Lung (tissue), 12 donors: ENCODE data around the gene HEXD. TPM values are rescaled to one million over a fixed set of nuclear protein-coding genes. Genes with fewer than 3 reads are reported as not detected.
"Not testable (repeated sequence)": the region's sequence is repeated elsewhere in the genome, so short reads cannot be mapped to it uniquely, and the experiment has no call there.

Source experiments
- ATAC-seq: fragments of 200-7000 bp; cut with Tn5 transposase; one replicate; pipeline ENCODE4 v1.9.1; 2020; ENCODE audit warnings: moderate number of reproducible peaks; ENCODE audit not compliant: insufficient read depth, low FRiP score
- DNase-seq, 3 donors: peaks; one replicate each; pipeline ENCODE4 v3.0.0-alpha.2; 2013 to 2017
- H3K27ac ChIP-seq, 2 donors: one replicate each; pipeline ENCODE4 v1.5.1; 2013; ENCODE audit warnings: mild to moderate bottlenecking in 2 of 2, moderate library complexity in 2 of 2, control low read depth in 1 of 2, inconsistent platforms in 1 of 2, low read depth in 1 of 2, low read length in 1 of 2
- H3K27me3 ChIP-seq, 3 donors: one replicate each; pipeline ENCODE4 v1.5.1; 2013; ENCODE audit warnings: low read length in 2 of 3; ENCODE audit not compliant: control insufficient read depth in 3 of 3, insufficient read depth in 3 of 3
- H3K36me3 ChIP-seq, 4 donors: one replicate each; pipeline ENCODE4 v1.5.1; 2013; ENCODE audit warnings: low read length in 4 of 4, mild to moderate bottlenecking in 1 of 4, moderate library complexity in 1 of 4; ENCODE audit not compliant: control insufficient read depth in 4 of 4, insufficient read depth in 4 of 4
- H3K4me1 ChIP-seq, 5 donors: one replicate each; pipeline ENCODE4 v1.5.1; 2013; ENCODE audit warnings: low read length in 5 of 5, mild to moderate bottlenecking in 2 of 5, moderate library complexity in 1 of 5; ENCODE audit not compliant: control insufficient read depth in 5 of 5, insufficient read depth in 5 of 5
- H3K4me3 ChIP-seq: one replicate; pipeline ENCODE4 v1.5.1; 2013; ENCODE audit warnings: mild to moderate bottlenecking, control low read depth, moderate library complexity
- H3K9ac ChIP-seq, 2 donors: one replicate each; pipeline ENCODE4 v1.5.1; 2013; ENCODE audit warnings: low read length in 2 of 2, control low read depth in 1 of 2; ENCODE audit not compliant: insufficient read depth in 1 of 2
- H3K9me3 ChIP-seq, 4 donors: one replicate each; pipeline ENCODE4 v1.5.1; 2013; ENCODE audit warnings: low read length in 3 of 4, mild to moderate bottlenecking in 1 of 4, moderate library complexity in 1 of 4; ENCODE audit not compliant: control insufficient read depth in 4 of 4, insufficient read depth in 3 of 4
- CTCF ChIP-seq: IDR thresholded peaks from 2 replicates; pipeline ENCODE4 v1.5.1; 2012; ENCODE audit warnings: mild to moderate bottlenecking; ENCODE audit errors: control extremely low read depth, extremely low read depth
- WGBS, 2 donors: extraction: QIAGEN DNeasy Blood & Tissue Kit; methylation state at CpG; one replicate each; pipeline ENCODE4 v1.1.7; 2013; 5-methylcytosine and 5-hydroxymethylcytosine counted together
- polyA plus RNA-seq, 2 donors: library from polyadenylated mRNA; stranded (reverse); fragments of 200-250 nt; gene quantifications; one replicate each; pipeline ENCODE4 v1.2.1, GENCODE V29; 2013
- total RNA-seq, 2 donors: library from RNA; depleted of rRNA in 1 of 2; stranded (reverse); fragments of >200 nt in 1 of 2; gene quantifications; one replicate each; pipeline ENCODE4 v1.2.1, GENCODE V29; 2014 to 2021
- donor health status: control.
- donor health status: control.
- donor health status: Bipolar disorder and iron deficiency.
- donor health status: healthy.
- donor health status: DM: yes; HTN: yes; CAD: no.

Gene HEXD
- total and polyA plus RNA-seq, 4 donors = 28.4 to 57.3 (median 37.4) TPM

- H3K27ac ChIP-seq = no peak within 1 kb of the TSS
- DNase-seq (no peak), ATAC-seq (no peak)
- H3K27me3 ChIP-seq = peaks cover 22 to 43% (median 38%) of the 10 kb centered on the region in 3 donors
- peaks cover 0 to 18% (median 8%) of the 10 kb centered on the region in 5 donors for H3K4me1 ChIP-seq
- TF ChIP-seq CTCF = no peak
- WGBS, 2 donors = 4 to 7% methylated on average over 69 to 109 of the region's 109 CpGs
- peaks cover 0 to 7% (median 0%) of the 10 kb centered on the region in 4 donors for H3K9me3 ChIP-seq
- H3K9ac ChIP-seq = no peak within 1 kb of the TSS
- H3K4me3 ChIP-seq = no peak within 1 kb of the TSS
- H3K36me3 ChIP-seq = no peaks in the 10 kb centered on the region
These were observed 46.6 kb upstream of the HEXD start, which contains the start of gene UTS2R for GRCh38 chr17:82371333-82372248. Gene UTS2R (plus strand): TSS chr17:82371765. CDS start chr17:82374325, 2,560 bp downstream.

GRCh38 chr17:82372249-82373071 is 45.7 kb upstream of the HEXD start:
- Histone ChIP-seq H3K4me3 (no peak overlapping the region), H3K27ac (no peak overlapping the region), H3K27me3 (peaks cover 22 to 43% (median 38%) of the 10 kb centered on the region in 3 donors), H3K9ac (no peak overlapping the region), H3K9me3 (peaks cover 0 to 7% (median 0%) of the 10 kb centered on the region in 4 donors), H3K4me1 (peaks cover 0 to 18% (median 8%) of the 10 kb centered on the region in 5 donors), H3K36me3 (no peaks in the 10 kb centered on the region)
- DNase-seq = no peak
- ATAC-seq = no peak
- 24 to 28% methylated on average over 39 to 41 of the region's 41 CpGs for WGBS, 2 donors
- TF ChIP-seq CTCF = no peak

DNA sequence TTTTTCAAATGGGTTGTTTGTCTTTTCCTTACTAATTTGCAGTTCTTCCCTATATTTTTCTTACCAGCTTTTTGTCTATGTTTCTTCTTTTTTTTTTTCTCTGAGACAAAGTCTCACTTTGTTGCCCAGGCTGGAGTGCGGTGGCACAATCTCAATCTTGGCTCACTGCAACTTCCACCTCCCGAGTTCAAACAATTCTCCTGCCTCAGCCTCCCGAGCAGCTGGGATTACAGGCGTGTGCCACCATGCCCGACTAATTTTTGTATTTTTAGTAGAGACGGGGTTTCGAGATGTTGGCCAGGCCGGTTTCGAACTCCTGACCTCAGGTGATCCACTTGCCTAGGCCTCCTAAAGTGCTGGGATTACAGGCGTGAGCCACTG is 45.1 kb upstream of the HEXD start:
- H3K27ac ChIP-seq, H3K9me3 ChIP-seq, H3K9ac ChIP-seq, H3K36me3 ChIP-seq, ATAC-seq, H3K4me3 ChIP-seq, DNase-seq: not testable (repeated sequence)
- Histone ChIP-seq H3K4me1 (peaks cover 0 to 18% (median 8%) of the 10 kb centered on the region in 5 donors), H3K27me3 (peaks cover 25 to 41% (median 38%) of the 10 kb centered on the region in 3 donors)
- WGBS, 2 donors = 83 to 89% methylated on average over 10 of the region's 10 CpGs
